ENCODE data around the gene EFEMP2. TPM values are rescaled to one million over a fixed set of nuclear protein-coding genes. Genes with fewer than 3 reads are reported as not detected.

EFEMP2 gene
- total and polyA plus RNA-seq, 10 of the 15 experiments (the other 5 are each of a cell fraction or from before 2014, with no cell fraction given): 0.24 to 13.2 (median 1.3) TPM; not detected in 1

GRCh38 chr11:65856689-65857499 is 15.7 kb downstream of the EFEMP2 start (continued):
- TF ChIP-seq E2F4 (IDR thresholded peaks at IDR 0.05; ENCODE audit: low read depth, low read length) (no peak), KAT2A (conservative IDR thresholded peaks at IDR 0.05; ENCODE audit: control insufficient read depth, low read depth, low read length) (no peak), ZNF622 (IDR thresholded peaks at IDR 0.05) (no peak), MTA3 (IDR thresholded peaks at IDR 0.05; ENCODE audit: borderline replicate concordance, low read length) (no peak), FOS (IDR thresholded peaks at IDR 0.05; ENCODE audit: borderline replicate concordance, extremely low read depth, insufficient read length) (no peak), SIX5 (IDR thresholded peaks at IDR 0.05; ENCODE audit: low read depth, low read length, severe bottlenecking) (no peak), KLF5 (IDR thresholded peaks at IDR 0.05; ENCODE audit: partially characterized antibody) (no peak), CHD2 (IDR thresholded peaks at IDR 0.05; ENCODE audit: borderline replicate concordance, low read depth, low read length) (no peak), NBN (IDR thresholded peaks at IDR 0.05) (peak; percentile 89; the same call in 1 of the 2 replicates), RCOR1 (conservative IDR thresholded peaks at IDR 0.05; ENCODE audit: low read depth, low read length) (no peak), STAT1 (conservative IDR thresholded peaks at IDR 0.05) (no peak), ELK1 (IDR thresholded peaks at IDR 0.05; ENCODE audit: low read depth, low read length) (peak; percentile 28; the same call in 1 of the 2 replicates), HDAC6 (IDR thresholded peaks at IDR 0.05; ENCODE audit: unreplicated experiment) (no peak), IRF4 (IDR thresholded peaks at IDR 0.05; ENCODE audit: low read depth, low read length) (no peak), JUND (IDR thresholded peaks at IDR 0.05; ENCODE audit: low read depth, low read length) (no peak), ESRRA (IDR thresholded peaks at IDR 0.05; ENCODE audit: low read length) (no peak), ATF7 (IDR thresholded peaks at IDR 0.05; ENCODE audit: low read depth) (no peak), ZNF207 (IDR thresholded peaks at IDR 0.05; ENCODE audit: borderline replicate concordance) (peak; percentile 84; the same call in 1 of the 2 replicates), CEBPZ (IDR thresholded peaks at IDR 0.05; ENCODE audit: low read depth, low read length) (no peak), CBX3 (IDR thresholded peaks at IDR 0.05; ENCODE audit: borderline replicate concordance, low read depth) (no peak), ZSCAN29 (IDR thresholded peaks at IDR 0.05) (no peak), TCF7 (IDR thresholded peaks at IDR 0.05; ENCODE audit: borderline replicate concordance) (no peak)

Measured in GM12878 (cell line).